Coronary artery (tissue), 2 donors: ENCODE results near the gene SNX3.

Experiments used
- DNase-seq: peaks from one replicate; pipeline ENCODE4 v3.0.0-alpha.2; 2017; ENCODE audit warnings: low spot score
- H3K27ac ChIP-seq, 2 donors: fragments of 200-600 bp; sonication (generic); one replicate each; pipeline ENCODE4 v1.5.1; 2016 to 2019
- H3K4me3 ChIP-seq: fragments of 200-600 bp; sonication (generic); 2 replicates; pipeline ENCODE4 v1.5.1; 2016; ENCODE audit warnings: mild to moderate bottlenecking, moderate library complexity
- TF ChIP-seq, protein P1 (sequence below): fragments of 200-600 bp; sonication (generic); IDR thresholded peaks from one replicate; pipeline ENCODE4 v1.5.1; 2019; ENCODE audit warnings: antibody characterized with exemption

SNX3 gene

DNA sequence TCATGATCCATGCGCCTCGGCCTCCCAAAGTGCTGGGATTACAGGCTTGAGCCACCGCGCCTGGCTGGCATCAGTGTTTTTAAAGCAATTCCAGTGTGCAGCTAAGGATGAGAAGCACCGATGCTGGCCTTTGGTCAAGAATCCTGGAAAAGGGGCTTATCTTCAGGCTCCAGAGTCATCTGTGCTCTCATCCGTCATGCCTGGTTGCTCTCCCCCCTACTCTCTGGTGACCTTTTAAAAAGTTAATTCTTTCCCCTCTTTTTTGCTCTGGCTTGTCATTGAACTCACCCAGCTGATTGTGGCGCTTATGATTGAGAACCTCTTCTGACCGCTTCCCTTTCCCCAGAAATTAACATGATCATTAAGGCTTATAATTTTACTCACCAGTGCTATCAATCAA lies 66.3 kb downstream of the SNX3 start:
- H3K4me3 ChIP-seq, result no peak overlapping the region
- no peak for DNase-seq
- TF ChIP-seq, protein P1, sequence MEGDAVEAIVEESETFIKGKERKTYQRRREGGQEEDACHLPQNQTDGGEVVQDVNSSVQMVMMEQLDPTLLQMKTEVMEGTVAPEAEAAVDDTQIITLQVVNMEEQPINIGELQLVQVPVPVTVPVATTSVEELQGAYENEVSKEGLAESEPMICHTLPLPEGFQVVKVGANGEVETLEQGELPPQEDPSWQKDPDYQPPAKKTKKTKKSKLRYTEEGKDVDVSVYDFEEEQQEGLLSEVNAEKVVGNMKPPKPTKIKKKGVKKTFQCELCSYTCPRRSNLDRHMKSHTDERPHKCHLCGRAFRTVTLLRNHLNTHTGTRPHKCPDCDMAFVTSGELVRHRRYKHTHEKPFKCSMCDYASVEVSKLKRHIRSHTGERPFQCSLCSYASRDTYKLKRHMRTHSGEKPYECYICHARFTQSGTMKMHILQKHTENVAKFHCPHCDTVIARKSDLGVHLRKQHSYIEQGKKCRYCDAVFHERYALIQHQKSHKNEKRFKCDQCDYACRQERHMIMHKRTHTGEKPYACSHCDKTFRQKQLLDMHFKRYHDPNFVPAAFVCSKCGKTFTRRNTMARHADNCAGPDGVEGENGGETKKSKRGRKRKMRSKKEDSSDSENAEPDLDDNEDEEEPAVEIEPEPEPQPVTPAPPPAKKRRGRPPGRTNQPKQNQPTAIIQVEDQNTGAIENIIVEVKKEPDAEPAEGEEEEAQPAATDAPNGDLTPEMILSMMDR, result no peak
- no peak overlapping the region for H3K27ac ChIP-seq

DNA sequence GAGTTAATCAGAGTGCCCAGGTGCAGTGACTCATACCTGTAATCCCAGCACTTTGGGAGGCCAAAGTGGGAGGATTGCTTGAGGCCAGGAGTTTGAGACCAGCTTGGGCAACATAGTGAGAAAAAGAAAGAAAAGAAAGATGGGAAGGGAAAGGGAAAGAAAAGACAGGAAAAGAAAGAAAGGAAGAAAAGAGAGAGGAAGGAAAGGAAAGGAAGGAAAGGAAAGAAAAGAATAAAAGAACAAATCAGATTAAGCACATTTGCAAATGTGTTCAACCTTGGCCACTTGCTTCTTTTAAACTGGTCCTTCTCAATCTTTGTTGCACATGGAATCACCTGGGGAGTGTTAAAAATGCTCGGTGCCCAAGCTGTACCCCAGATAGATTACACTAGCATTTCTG lies 67.0 kb downstream of the SNX3 start:
- Histone ChIP-seq H3K4me3 (no peak overlapping the region), H3K27ac (no peak overlapping the region)
- TF ChIP-seq, protein P1, result no peak
- no peak for DNase-seq

DNA sequence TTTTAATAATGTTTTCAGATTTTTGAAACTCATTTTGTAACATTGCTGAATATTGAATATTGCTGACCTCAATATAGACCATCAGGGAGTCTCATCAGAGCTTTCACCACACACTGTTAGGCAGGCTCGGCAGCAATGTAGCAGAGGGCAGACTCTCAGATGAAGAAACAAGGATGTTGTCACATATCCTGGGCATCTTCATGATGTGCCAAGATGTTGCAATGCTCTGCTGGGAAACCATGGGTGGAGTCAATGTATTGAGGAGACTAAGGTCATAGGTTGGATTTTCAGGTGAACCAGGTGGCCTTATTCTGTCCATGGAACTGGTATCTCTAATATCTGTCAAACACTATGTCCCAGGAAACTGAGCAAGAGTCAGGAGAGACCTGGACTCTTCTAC lies 67.7 kb downstream of the SNX3 start:
- Histone ChIP-seq H3K4me3 (no peak overlapping the region), H3K27ac (no peak overlapping the region)
- DNase-seq, result no peak
- TF ChIP-seq, protein P1, result no peak

DNA sequence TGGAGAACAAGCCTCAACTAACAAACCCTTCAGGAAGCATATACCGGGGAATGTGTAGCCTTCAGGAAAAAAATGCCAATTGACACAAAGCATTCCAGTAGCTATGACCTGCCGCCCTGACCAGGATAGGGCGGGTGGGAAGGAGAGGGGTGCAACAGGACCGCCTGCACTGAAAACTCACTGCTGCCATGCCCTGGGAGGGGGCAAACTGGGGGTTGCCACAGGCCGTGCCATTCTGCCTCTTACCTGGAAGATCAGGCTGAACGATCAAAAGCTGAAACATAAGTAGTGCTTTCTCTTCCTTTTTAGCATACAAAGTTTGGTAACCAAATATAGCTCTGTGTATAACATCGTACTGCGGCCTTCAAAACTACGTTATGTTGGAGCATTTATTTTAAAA lies 73.3 kb downstream of the SNX3 start:
- Histone ChIP-seq H3K27ac (no peak overlapping the region), H3K4me3 (no peak overlapping the region)
- no peak for DNase-seq
- TF ChIP-seq, protein P1, result no peak

DNA sequence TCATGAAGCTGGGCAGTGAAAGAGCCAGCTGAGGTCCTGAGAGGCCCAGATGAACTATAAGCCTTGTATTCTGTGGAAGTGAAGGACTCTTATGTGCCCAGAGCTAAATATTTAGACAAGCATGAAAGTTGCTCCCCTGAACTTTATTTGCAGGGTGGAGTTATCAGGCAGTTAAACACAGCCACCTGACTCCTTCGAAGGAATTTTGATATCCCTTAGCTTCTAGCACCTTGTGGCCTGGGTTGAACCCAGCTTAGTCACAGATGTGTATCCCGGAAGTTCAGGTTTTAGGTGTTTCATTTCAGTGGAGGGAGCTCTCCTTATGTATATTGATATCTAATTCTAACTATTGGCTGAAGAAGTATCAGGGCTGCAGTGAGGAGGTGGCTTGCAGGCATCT lies 74.6 kb downstream of the SNX3 start:
- no peak for DNase-seq

DNA sequence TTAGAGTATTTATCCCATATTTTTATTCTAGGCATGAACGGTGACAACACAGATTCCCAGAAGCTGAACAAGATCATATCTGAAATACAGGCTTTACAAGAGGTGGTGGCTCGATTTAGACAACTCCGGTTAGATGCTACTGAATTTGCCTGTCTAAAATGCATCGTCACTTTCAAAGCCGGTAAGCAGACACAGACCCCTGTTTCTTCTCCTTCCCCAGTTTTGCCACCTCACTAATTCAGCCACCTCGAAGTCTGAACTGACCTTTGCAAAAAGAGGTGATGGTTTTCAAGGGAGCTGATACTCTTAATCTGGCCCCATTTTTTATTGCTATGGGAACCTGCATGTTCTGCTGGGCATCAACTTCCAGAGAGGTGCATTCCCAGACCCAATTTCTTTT lies 80.1 kb downstream of the SNX3 start:
- no peak for DNase-seq
- H3K27ac ChIP-seq, result no peak overlapping the region

More for the DNA sequence above, 74.6 kb downstream of the SNX3 start:
- H3K27ac ChIP-seq, result no peak overlapping the region
- no peak overlapping the region for H3K4me3 ChIP-seq
- TF ChIP-seq, protein P1, result no peak

DNA sequence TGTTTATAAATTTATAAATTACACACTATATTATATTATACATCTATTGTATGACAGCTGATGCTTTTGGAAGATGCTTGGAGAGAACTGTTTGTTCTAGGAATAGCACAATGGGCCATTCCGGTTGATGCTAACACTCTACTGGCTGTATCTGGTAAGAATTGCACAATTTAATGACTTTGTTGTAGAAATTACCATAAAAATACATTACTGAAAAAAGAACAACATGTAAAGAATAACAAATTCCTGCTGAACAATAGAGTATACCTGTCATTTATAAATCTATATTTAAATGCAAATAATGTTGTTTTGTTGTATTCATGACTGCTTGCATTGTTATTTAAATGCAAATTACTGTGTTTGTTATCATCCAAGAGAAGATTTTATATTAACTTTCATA lies 80.6 kb downstream of the SNX3 start:
- no peak for DNase-seq
- TF ChIP-seq, protein P1, result no peak
- no peak overlapping the region for H3K27ac ChIP-seq
- no peak overlapping the region for H3K4me3 ChIP-seq

More for the DNA sequence above, 80.1 kb downstream of the SNX3 start:
- H3K4me3 ChIP-seq, result no peak overlapping the region
- TF ChIP-seq, protein P1, result no peak
